DND-41 (cell line): Measurements from ENCODE around the gene PAGE4.

ENCODE experiments used
- CTCF ChIP-seq: IDR thresholded peaks from 2 replicates; pipeline ENCODE4 v1.5.1; 2012; ENCODE audit warnings: borderline replicate concordance, low read length, moderate library complexity, mild to moderate bottlenecking; ENCODE audit not compliant: poor library complexity, severe bottlenecking; ENCODE audit errors: extremely low read depth
- EZH2 ChIP-seq: IDR thresholded peaks from 3 replicates; pipeline ENCODE4 v1.6.1; 2012; ENCODE audit warnings: borderline replicate concordance, low read depth, mild to moderate bottlenecking, moderate library complexity, low read length, inconsistent platforms; ENCODE audit not compliant: severe bottlenecking

GRCh38 chrX:49878834-49879655 lies 49.9 kb downstream of the PAGE4 start, which contains the start of gene USP27X:
- no peak for TF ChIP-seq CTCF
- no peak for TF ChIP-seq EZH2
